IPS-18a (cell line): ENCODE data around the gene ATP2B2.

Experiments
- H3K27ac ChIP-seq: one replicate; pipeline ENCODE4 v1.5.1; 2013; ENCODE audit warnings: low read length
- H3K27me3 ChIP-seq: one replicate; pipeline ENCODE4 v1.6.1; 2013; ENCODE audit warnings: mild to moderate bottlenecking, low read length; ENCODE audit not compliant: control insufficient read depth, insufficient read depth
- H3K36me3 ChIP-seq: one replicate; pipeline ENCODE4 v1.6.1; 2013; ENCODE audit warnings: low read depth, low read length; ENCODE audit not compliant: control insufficient read depth
- H3K4me1 ChIP-seq: one replicate; pipeline ENCODE4 v1.6.1; 2013; ENCODE audit warnings: low read depth, low read length; ENCODE audit not compliant: control insufficient read depth
- H3K4me3 ChIP-seq: one replicate; pipeline ENCODE4 v1.5.1; 2013; ENCODE audit warnings: low read length
- H3K9ac ChIP-seq: one replicate; pipeline ENCODE4 v1.6.1; 2013; ENCODE audit warnings: mild to moderate bottlenecking, low read length, moderate library complexity
- H3K9me3 ChIP-seq: one replicate; pipeline ENCODE4 v1.6.1; 2013; ENCODE audit warnings: low read depth, low read length; ENCODE audit not compliant: control insufficient read depth

ATP2B2 gene

GRCh38 chr3:10366651-10367101, 138.7 kb downstream of the ATP2B2 start:
- H3K27ac ChIP-seq = no peak overlapping the region
- no peaks in the 10 kb centered on the region for H3K9me3 ChIP-seq
- no peaks in the 10 kb centered on the region for H3K36me3 ChIP-seq
- no peaks in the 10 kb centered on the region for H3K27me3 ChIP-seq
- no peak overlapping the region for H3K4me3 ChIP-seq
- no peak overlapping the region for H3K9ac ChIP-seq
- peaks cover 7% of the 10 kb centered on the region for H3K4me1 ChIP-seq

- Histone ChIP-seq H3K4me1 (peaks cover 7% of the 10 kb centered on the region), H3K27ac (no peak overlapping the region), H3K36me3 (no peaks in the 10 kb centered on the region), H3K4me3 (no peak overlapping the region), H3K9ac (no peak overlapping the region), H3K27me3 (no peaks in the 10 kb centered on the region), H3K9me3 (no peaks in the 10 kb centered on the region)
Observed at GRCh38 chr3:10365791-10366190, 139.6 kb downstream of the ATP2B2 start.

GRCh38 chr3:10365316-10365715, 140.1 kb downstream of the ATP2B2 start:
- H3K27ac ChIP-seq = no peak overlapping the region
- H3K4me3 ChIP-seq = no peak overlapping the region
- H3K9ac ChIP-seq = no peak overlapping the region
- H3K27me3 ChIP-seq = no peaks in the 10 kb centered on the region
- H3K9me3 ChIP-seq = no peaks in the 10 kb centered on the region
- H3K36me3 ChIP-seq = no peaks in the 10 kb centered on the region
- peaks cover 7% of the 10 kb centered on the region for H3K4me1 ChIP-seq

GRCh38 chr3:10364806-10365205, 140.6 kb downstream of the ATP2B2 start:
- Histone ChIP-seq H3K27ac (no peak overlapping the region), H3K4me1 (peaks cover 7% of the 10 kb centered on the region), H3K27me3 (no peaks in the 10 kb centered on the region), H3K36me3 (no peaks in the 10 kb centered on the region), H3K4me3 (no peak overlapping the region), H3K9me3 (no peaks in the 10 kb centered on the region), H3K9ac (no peak overlapping the region)

GRCh38 chr3:10363935-10364334, 141.5 kb downstream of the ATP2B2 start:
- Histone ChIP-seq H3K4me1 (peaks cover 7% of the 10 kb centered on the region), H3K9ac (no peak overlapping the region), H3K4me3 (no peak overlapping the region)

GRCh38 chr3:10361375-10361774, 144.0 kb downstream of the ATP2B2 start:
- H3K4me1 ChIP-seq = peaks cover under 1% of the 10 kb centered on the region
- no peaks in the 10 kb centered on the region for H3K9me3 ChIP-seq
- no peak overlapping the region for H3K9ac ChIP-seq
- H3K27ac ChIP-seq = no peak overlapping the region
- H3K36me3 ChIP-seq = no peaks in the 10 kb centered on the region
- no peak overlapping the region for H3K4me3 ChIP-seq
- no peaks in the 10 kb centered on the region for H3K27me3 ChIP-seq

More at GRCh38 chr3:10363935-10364334, 141.5 kb downstream of the ATP2B2 start:
- no peaks in the 10 kb centered on the region for H3K9me3 ChIP-seq
- H3K27me3 ChIP-seq = no peaks in the 10 kb centered on the region
- no peaks in the 10 kb centered on the region for H3K36me3 ChIP-seq
- H3K27ac ChIP-seq = no peak overlapping the region

- Histone ChIP-seq H3K4me1 (no peaks in the 10 kb centered on the region), H3K9ac (no peak overlapping the region), H3K36me3 (no peaks in the 10 kb centered on the region), H3K9me3 (no peaks in the 10 kb centered on the region), H3K27ac (no peak overlapping the region), H3K4me3 (no peak overlapping the region), H3K27me3 (no peaks in the 10 kb centered on the region)
Observed at GRCh38 chr3:10360478-10360877, 144.9 kb downstream of the ATP2B2 start.

GRCh38 chr3:10359761-10360161, 145.6 kb downstream of the ATP2B2 start:
- Histone ChIP-seq H3K4me1 (no peaks in the 10 kb centered on the region), H3K9me3 (no peaks in the 10 kb centered on the region)

GRCh38 chr3:10358309-10358980, 146.9 kb downstream of the ATP2B2 start:
- Histone ChIP-seq H3K4me3 (no peak overlapping the region), H3K9ac (no peak overlapping the region), H3K27ac (no peak overlapping the region)

More at GRCh38 chr3:10359761-10360161, 145.6 kb downstream of the ATP2B2 start:
- no peaks in the 10 kb centered on the region for H3K27me3 ChIP-seq
- H3K27ac ChIP-seq = no peak overlapping the region
- H3K9ac ChIP-seq = no peak overlapping the region
- H3K4me3 ChIP-seq = no peak overlapping the region
- no peaks in the 10 kb centered on the region for H3K36me3 ChIP-seq

GRCh38 chr3:10357592-10358308, 147.6 kb downstream of the ATP2B2 start:
- no peak overlapping the region for H3K9ac ChIP-seq
- no peaks in the 10 kb centered on the region for H3K36me3 ChIP-seq
- no peak overlapping the region for H3K27ac ChIP-seq
- no peaks in the 10 kb centered on the region for H3K9me3 ChIP-seq
- no peak overlapping the region for H3K4me3 ChIP-seq
- H3K27me3 ChIP-seq = no peaks in the 10 kb centered on the region
- H3K4me1 ChIP-seq = no peaks in the 10 kb centered on the region

More at GRCh38 chr3:10358309-10358980, 146.9 kb downstream of the ATP2B2 start:
- H3K9me3 ChIP-seq = no peaks in the 10 kb centered on the region
- H3K4me1 ChIP-seq = no peaks in the 10 kb centered on the region
- H3K36me3 ChIP-seq = no peaks in the 10 kb centered on the region
- H3K27me3 ChIP-seq = no peaks in the 10 kb centered on the region

- Histone ChIP-seq H3K27ac (no peak overlapping the region), H3K9ac (no peak overlapping the region), H3K27me3 (no peaks in the 10 kb centered on the region), H3K9me3 (no peaks in the 10 kb centered on the region), H3K4me3 (no peak overlapping the region), H3K36me3 (no peaks in the 10 kb centered on the region), H3K4me1 (no peaks in the 10 kb centered on the region)
Observed at GRCh38 chr3:10357095-10357494, 148.3 kb downstream of the ATP2B2 start.
